AG04450 (cell line): Measurements from ENCODE around the gene SV2B. TPM values are rescaled to one million over a fixed set of nuclear protein-coding genes. Genes with fewer than 3 reads are reported as not detected.

Source experiments
- CTCF ChIA-PET: fragments of 300-600, 350-600 bp; formaldehyde crosslinking; extraction: SDS; loops from one replicate; lab custom pipeline; 2022; ENCODE audit warnings: antibody characterized with exemption, inconsistent platforms; lab: Charles Lee
- POLR2A ChIA-PET: fragments of 350-600 bp; formaldehyde crosslinking; extraction: SDS; loops from one replicate; lab custom pipeline; 2021; ENCODE audit warnings: antibody characterized with exemption, inconsistent platforms; lab: Yijun Ruan, JAX
- DNase-seq: peaks from one replicate; pipeline ENCODE4 v3.0.0-alpha.2; 2011; ENCODE audit warnings: low read depth, low spot score
- H3K27ac ChIP-seq: one replicate; pipeline ENCODE4 v1.5.1; 2012; ENCODE audit warnings: low read depth, low read length, control low read depth
- H3K27me3 ChIP-seq: one replicate; pipeline ENCODE4 v1.6.0; 2012; ENCODE audit warnings: low read length; ENCODE audit not compliant: control insufficient read depth, insufficient read depth
- H3K4me3 ChIP-seq: 2 replicates; pipeline ENCODE4 v1.5.1; 2011; ENCODE audit warnings: mild to moderate bottlenecking, low read depth, low read length, control low read depth
- H3K9me3 ChIP-seq: 2 replicates; pipeline ENCODE4 v1.5.1; 2012; ENCODE audit warnings: low read length; ENCODE audit not compliant: control insufficient read depth, insufficient read depth
- polyA plus RNA-seq: library from polyadenylated mRNA; depleted of rRNA; stranded (reverse); fragments of >200 nt; gene quantifications from 2 replicates; pipeline ENCODE4 v1.2.3, GENCODE V29; 2011
- TF ChIP-seq, protein P1 (sequence below): IDR thresholded peaks from 2 replicates; pipeline ENCODE4 v1.5.1; 2011; ENCODE audit warnings: low read depth, low read length, control low read depth, inconsistent platforms

SV2B gene
- polyA plus RNA-seq, 1 experiment: not detected

DNA sequence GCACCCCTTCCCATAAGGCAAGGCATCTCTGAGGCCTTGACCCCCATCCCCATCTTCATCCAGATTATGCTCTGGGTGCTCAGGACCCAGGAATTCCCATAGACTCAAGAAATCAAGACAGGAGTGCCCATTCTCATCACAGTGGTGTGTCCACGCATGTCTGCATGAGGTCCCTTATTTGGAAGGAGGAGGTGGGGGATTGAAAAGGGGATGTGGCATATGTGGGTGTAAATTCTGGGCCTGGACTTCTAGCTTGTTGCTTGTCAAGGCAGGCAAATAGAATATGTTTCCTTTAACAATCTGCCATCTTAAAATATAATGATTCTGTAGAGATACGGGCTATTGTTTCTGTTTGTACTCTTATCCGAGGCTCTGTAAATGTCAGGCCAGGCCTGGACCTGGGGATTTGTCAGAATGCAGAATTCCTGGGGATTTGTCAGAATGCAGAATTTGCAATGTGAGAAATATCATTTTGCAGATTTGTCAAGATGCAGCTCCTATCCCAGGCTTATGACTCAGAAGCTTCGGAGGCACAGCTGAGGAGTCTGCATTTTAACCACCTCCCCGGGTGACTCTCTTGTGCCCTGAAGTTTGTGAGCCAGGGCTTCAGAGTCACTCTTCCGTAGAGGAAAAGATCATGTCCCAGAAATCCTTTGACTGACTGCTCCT lies 157.8 kb downstream of the SV2B start:
- CTCF ChIA-PET: interaction anchor here (1.5 to 2.1 kb wide), 2 partner anchors 10 to 14 kb away, joined by 13 to 15 read pairs; no protein-coding TSS in a partner anchor
- no peaks in the 10 kb centered on the region for H3K9me3 ChIP-seq
- no peaks in the 10 kb centered on the region for H3K27me3 ChIP-seq
- H3K27ac ChIP-seq: no peak overlapping the region
- TF ChIP-seq, protein P1, sequence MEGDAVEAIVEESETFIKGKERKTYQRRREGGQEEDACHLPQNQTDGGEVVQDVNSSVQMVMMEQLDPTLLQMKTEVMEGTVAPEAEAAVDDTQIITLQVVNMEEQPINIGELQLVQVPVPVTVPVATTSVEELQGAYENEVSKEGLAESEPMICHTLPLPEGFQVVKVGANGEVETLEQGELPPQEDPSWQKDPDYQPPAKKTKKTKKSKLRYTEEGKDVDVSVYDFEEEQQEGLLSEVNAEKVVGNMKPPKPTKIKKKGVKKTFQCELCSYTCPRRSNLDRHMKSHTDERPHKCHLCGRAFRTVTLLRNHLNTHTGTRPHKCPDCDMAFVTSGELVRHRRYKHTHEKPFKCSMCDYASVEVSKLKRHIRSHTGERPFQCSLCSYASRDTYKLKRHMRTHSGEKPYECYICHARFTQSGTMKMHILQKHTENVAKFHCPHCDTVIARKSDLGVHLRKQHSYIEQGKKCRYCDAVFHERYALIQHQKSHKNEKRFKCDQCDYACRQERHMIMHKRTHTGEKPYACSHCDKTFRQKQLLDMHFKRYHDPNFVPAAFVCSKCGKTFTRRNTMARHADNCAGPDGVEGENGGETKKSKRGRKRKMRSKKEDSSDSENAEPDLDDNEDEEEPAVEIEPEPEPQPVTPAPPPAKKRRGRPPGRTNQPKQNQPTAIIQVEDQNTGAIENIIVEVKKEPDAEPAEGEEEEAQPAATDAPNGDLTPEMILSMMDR: no peak
- DNase-seq: no peak
- POLR2A ChIA-PET: no interaction called here
- no peak overlapping the region for H3K4me3 ChIP-seq

DNA sequence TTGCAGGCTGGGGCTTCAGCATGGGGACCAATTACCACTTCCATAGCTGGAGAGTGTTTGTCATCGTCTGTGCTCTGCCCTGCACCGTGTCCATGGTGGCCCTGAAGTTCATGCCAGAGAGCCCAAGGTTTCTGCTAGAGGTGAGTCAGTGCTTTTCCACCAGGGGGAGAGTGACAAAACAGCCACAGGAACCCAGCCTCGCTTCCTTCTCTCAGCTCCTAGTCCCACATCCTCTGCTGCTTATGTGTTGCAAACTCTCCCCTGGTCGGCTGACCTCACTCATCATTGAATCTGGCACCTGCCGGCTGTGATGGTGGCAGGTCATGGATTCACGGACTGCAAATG lies 158.3 kb downstream of the SV2B start:
- POLR2A ChIA-PET: interaction anchor here (0.6 kb wide), 1 partner anchor 286 kb away, joined by 6 read pairs; no protein-coding TSS in a partner anchor

DNA sequence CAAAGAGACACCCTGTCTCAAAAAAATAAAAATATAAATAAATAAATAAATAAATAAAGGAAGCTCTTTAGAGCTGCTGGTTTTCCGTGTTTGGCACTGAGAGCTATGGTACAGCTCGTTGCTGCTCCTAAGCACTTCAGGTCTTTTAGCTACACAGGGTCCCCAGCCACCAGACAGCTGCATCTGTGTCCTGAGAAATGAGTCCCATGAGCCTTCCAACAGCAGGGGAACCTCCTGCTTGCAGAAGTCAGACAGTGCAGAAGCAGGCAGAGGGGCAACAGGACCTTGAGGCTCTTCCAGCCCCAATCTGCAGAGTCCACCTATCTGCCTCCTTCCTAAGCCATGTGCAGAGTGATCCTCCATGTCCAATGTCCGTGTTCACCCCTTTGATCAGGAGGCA lies 159.0 kb downstream of the SV2B start:
- DNase-seq: no peak
- TF ChIP-seq, protein P1: no peak
- ChIA-PET CTCF (interaction anchor here (0.9 to 2.1 kb wide), 2 partner anchors 13 to 302 kb away, joined by 6 to 15 read pairs; no protein-coding TSS in a partner anchor), POLR2A (interaction anchor here (0.6 kb wide), 1 partner anchor 287 kb away, joined by 6 read pairs; no protein-coding TSS in a partner anchor)
- Histone ChIP-seq H3K4me3 (no peak overlapping the region), H3K27me3 (no peaks in the 10 kb centered on the region), H3K9me3 (no peaks in the 10 kb centered on the region), H3K27ac (no peak overlapping the region)

More for the DNA sequence above, 158.3 kb downstream of the SV2B start:
- H3K27me3 ChIP-seq: no peaks in the 10 kb centered on the region
- H3K4me3 ChIP-seq: no peak overlapping the region
- CTCF ChIA-PET: interaction anchor here (0.9 to 2.1 kb wide), 2 partner anchors 14 to 301 kb away, joined by 6 to 15 read pairs; no protein-coding TSS in a partner anchor
- no peak overlapping the region for H3K27ac ChIP-seq
- DNase-seq: no peak
- TF ChIP-seq, protein P1: 0 out of 2 replicates have a peak, but pooled peaks have one; percentile 4
- no peaks in the 10 kb centered on the region for H3K9me3 ChIP-seq

DNA sequence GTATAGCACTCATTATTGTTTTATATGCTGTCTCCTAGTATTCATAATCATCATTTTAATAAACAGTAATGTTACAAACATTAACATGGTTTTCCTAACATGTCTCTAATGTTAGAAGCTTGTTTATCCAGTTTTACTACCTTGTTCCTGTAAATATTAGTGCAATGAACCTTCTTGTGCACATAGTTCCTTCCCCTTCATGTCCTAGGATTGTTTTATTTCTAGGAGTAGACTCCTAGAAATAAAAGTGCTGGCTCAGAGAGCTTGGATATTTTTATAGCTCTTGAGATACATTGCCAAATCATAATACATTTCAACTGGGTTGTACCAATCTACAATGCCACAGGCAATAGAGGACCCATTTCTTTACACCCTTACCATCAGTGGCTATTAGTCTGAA lies 161.3 kb downstream of the SV2B start:
- no peak for DNase-seq
- TF ChIP-seq, protein P1: no peak
- H3K9me3 ChIP-seq: no peaks in the 10 kb centered on the region

More for the DNA sequence above, 161.3 kb downstream of the SV2B start:
- ChIA-PET POLR2A (no interaction called here), CTCF (interaction anchor here (1.4 kb wide), 1 partner anchor 11 kb away, joined by 9 read pairs; no protein-coding TSS in a partner anchor)
- H3K27me3 ChIP-seq: no peaks in the 10 kb centered on the region
- H3K4me3 ChIP-seq: no peak overlapping the region
- H3K27ac ChIP-seq: no peak overlapping the region
